Upper lobe of left lung (tissue), 4 donors: Measurements from ENCODE around the gene TRIP10.

ENCODE experiments used
- EP300 ChIP-seq, 4 donors: sonication (generic); formaldehyde crosslinking; IDR thresholded peaks; one replicate each; pipeline ENCODE4 v1.5.1; 2017; ENCODE audit warnings: antibody characterized with exemption in 4 of 4, control low read depth in 2 of 4
- POLR2A ChIP-seq, 4 donors: fragments of 450-650 bp; IDR thresholded peaks; one replicate each; pipeline ENCODE4 v1.5.1; 2016 to 2017; ENCODE audit warnings: antibody characterized with exemption in 4 of 4, mild to moderate bottlenecking in 2 of 4
- TF ChIP-seq, protein P1 (sequence below), 6 experiments: fragments of 450-650 bp in 4 of 6; fragments of 200-600 bp in 2 of 6; sonication (generic) in 2 of 6; IDR thresholded peaks; one replicate each; pipeline ENCODE4 v1.5.1; 2016 to 2019; ENCODE audit warnings: antibody characterized with exemption in 6 of 6

DNA sequence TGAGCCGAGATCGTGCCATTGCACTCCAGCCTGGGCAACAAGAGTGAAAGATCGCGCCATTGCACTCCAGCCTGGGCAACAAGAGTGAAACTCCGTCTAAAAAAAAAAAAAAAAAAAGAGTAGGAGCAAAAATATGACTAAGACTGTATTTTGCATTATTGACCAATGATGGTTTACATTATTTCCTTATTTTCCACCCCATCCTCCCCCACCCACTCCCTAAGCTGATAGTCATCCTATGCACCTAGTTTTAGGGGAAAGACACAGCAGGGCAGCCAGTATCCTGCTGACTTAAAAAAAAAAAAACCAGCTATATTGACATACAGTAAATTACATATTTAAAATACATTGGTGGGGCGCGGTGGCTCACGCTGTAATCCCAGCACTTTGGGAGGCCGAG is 58.2 kb downstream of the TRIP10 start:
- TF ChIP-seq EP300 (IDR thresholded peaks at IDR 0.05) (no peak), POLR2A (IDR thresholded peaks at IDR 0.05) (no peak)
- TF ChIP-seq, protein P1, sequence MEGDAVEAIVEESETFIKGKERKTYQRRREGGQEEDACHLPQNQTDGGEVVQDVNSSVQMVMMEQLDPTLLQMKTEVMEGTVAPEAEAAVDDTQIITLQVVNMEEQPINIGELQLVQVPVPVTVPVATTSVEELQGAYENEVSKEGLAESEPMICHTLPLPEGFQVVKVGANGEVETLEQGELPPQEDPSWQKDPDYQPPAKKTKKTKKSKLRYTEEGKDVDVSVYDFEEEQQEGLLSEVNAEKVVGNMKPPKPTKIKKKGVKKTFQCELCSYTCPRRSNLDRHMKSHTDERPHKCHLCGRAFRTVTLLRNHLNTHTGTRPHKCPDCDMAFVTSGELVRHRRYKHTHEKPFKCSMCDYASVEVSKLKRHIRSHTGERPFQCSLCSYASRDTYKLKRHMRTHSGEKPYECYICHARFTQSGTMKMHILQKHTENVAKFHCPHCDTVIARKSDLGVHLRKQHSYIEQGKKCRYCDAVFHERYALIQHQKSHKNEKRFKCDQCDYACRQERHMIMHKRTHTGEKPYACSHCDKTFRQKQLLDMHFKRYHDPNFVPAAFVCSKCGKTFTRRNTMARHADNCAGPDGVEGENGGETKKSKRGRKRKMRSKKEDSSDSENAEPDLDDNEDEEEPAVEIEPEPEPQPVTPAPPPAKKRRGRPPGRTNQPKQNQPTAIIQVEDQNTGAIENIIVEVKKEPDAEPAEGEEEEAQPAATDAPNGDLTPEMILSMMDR (IDR thresholded peaks at IDR 0.05), result no peak
